IPS DF 4.7 (cell line): ENCODE measurements around the gene CD28.

Experiments used
- DNase-seq: peaks from one replicate; pipeline ENCODE4 v3.0.0-alpha.2; 2013; ENCODE audit warnings: low spot score; ENCODE audit errors: extremely low read depth

The CD28 gene

DNA sequence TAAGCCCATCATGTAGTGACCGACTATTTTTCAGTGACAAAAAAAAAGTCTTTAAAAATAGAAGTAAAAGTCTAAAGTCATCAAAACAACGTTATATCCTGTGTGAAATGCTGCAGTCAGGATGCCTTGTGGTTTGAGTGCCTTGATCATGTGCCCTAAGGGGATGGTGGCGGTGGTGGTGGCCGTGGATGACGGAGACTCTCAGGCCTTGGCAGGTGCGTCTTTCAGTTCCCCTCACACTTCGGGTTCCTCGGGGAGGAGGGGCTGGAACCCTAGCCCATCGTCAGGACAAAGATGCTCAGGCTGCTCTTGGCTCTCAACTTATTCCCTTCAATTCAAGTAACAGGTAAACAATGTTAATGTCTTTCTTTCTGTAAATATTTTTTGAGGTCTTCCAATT is at the start of gene CD28:
CD28 (plus strand) TSS at position 237 of the 400 bp plus-strand sequence; CDS start at position 295, 58 bp downstream.
- no peak for DNase-seq

DNA sequence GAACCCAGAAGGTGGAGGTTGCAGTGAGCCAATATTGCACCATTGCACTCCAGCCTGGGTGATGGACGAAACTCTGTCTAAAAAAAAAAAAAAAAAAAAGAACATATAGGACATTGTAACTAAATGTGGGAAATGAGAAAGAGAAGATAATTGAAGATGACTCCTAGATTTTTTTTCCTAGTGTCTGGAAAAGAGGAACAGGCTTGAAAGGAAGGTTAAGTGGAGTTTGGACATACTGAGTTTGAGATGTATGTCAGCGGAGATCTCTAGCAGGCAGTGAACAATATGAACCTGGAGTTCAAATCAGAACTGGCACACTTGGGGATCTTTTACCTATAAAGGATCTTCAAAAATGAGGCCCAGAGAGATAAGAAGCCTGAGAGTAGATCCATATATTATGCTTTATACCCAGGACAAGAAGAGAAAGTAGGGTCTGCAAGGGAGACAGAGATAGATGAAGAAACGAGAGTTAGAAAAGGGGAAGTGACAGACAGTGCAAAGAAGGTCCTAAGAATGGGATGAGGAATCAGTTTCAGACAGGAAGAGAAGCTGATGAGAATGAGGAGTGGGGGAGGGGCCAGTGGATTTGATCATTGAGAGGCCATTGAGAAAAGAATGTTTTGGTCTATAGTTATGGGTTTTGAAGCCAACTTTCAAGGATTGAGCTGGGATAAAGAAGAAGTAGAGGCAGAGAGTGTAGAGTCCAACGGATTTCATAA is 46.9 kb upstream of the CD28 start:
- DNase-seq: no peak

DNA sequence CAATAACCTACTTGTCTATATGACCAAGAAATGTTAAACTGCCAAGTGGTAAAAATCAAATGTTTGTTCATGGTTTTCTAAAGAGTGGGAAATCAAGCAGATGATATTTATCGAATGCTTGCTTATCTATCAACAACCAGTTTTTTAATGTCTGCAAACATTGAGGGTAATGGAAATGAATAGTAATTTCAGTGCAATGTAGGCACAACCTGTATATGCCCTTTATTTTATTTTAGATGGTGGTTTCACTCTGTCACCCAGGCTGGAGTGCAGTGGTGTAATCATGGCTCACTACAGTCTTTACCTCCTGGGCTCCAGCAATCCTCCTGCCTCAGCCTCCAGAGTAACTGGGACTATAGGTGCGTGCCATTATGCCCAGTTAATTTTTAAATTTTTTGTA is 46.0 kb upstream of the CD28 start:
- no peak for DNase-seq

DNA sequence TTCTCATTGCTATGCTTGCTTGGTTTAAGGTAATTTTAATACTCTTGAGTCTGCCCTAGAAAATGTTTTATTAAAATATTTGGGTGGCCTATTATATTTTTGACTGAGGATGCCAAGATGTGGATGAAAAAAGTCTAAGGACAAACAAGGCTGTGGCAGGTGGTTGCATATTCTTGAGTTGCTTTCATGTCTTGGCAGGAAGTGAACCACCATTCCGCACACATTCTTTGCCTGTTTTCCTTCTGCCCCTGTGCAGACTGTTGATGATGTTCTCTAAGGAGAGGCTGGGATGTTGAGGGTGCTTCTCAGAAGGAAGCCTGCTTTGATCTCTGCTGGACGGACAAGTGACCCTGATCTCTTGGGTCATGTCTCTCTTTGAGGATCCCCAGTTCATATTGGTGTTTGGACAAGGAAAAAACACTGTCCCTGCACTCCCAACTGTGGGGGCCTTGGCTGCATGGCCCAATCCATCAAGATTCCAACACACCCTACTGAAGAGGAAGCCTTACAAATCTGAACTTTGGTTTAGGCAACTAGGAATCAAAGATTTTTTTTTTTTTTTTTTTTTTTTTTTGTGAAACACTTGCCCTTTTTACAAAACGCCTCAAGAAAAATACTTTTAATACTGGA is 45.0 kb upstream of the CD28 start:
- no peak for DNase-seq

DNA sequence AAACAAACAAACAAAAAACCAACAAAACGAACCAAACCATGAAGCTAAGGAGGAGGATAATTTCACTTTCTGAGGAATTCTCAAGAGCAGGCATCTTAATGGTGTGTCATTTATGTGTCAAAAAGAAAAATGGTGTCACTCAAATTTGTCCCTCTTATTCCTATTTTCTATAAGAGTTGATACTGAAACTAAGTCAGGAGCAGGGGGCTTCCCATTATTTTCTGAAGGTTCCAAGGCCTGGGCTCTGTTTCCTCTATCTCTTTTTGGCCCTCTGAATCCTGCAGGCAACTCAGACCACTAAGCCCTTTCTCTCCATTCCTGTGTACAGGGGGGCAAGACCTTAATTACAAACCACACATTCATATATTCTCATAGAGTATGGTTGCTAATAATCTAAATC is 44.0 kb upstream of the CD28 start:
- no peak for DNase-seq

DNA sequence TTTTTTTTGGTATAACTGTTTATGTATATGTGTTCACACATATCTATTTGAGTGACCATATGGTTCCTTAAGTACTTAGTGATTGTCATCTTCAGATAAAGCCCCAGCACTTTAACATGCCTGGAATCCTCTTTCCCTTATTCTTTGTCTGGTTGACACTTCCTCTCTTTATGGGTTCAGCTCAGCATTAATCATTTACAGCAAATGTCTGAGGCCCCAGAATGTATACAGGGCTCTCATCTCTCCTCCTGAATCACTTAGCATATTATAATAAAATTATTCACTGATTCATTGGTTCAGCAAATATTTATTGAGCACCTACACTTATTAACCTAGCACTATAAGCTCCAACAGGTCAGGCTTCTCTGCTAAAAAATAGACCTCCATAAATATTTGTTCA is 43.5 kb upstream of the CD28 start:
- DNase-seq: no peak

DNA sequence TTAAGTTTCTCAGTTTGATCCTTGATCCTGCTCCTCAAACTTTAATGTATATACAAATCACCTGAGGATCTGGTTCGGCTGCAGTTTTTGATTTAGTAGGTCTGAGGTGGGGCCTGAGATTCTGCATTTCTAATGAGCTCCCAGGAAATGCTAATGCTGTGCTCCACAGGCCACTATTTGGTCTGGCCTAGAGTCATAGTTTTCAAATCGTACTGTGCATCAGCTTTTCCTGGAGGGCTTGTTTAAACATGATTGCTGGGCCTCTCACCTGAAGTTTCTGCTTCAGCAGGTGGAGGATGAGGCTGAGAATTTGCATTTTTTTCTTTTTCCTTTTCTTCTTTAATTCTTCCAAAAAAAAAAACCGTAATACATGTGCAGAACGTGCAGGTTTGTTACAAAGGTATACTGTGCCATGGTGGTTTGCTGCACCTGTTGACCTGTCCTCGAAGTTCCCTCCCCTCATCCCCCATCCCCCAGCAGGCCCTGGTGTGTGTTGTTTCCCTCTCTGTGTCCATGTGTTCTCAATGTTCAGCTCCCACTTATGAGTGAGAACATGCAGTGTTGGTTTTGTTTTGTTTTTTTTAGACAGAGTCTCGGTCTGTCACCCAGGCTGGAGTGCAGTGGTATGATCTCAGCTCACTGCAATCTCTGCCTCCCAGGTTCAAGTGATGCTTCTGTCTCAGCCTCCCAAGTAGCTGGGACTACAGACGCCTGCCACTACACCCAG is 42.2 kb upstream of the CD28 start:
- DNase-seq: no peak

DNA sequence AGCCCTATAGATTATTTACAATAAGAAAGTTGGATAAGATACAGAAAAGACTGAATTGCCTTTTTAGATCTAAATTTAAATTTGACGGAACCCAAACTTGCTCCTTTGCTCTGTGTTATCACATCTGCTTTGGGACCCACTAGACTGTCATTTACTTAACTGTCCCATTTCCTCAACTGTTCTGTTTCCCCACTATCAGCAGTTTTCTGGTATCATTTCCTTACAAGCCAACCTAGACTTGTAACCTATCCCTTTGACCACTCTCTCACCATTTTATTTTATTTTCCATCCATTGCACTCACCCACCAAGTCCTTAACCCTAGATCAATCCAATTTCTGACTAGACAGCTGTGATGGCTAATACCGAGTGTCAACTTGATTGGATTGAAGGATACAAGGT is 38.6 kb upstream of the CD28 start:
- DNase-seq: no peak

DNA sequence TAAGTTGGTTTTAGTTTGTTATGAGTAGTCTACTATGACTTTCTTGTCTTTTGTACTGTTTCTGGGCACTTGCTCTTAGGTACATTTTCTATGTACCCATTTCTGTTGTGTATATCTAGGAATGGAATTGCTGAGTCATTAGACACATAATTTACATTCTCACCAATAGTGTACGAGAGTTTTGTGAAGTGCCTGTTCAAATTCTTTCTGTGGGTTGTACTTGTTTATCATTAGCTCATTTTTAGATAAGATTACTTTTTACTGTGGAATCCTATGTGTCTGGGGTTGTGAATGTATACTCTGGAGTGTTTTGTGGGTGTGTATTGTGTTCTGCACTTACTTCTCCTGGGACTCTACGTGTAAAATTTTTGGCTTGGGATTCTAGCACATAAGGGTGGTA is 36.6 kb upstream of the CD28 start:
- no peak for DNase-seq

DNA sequence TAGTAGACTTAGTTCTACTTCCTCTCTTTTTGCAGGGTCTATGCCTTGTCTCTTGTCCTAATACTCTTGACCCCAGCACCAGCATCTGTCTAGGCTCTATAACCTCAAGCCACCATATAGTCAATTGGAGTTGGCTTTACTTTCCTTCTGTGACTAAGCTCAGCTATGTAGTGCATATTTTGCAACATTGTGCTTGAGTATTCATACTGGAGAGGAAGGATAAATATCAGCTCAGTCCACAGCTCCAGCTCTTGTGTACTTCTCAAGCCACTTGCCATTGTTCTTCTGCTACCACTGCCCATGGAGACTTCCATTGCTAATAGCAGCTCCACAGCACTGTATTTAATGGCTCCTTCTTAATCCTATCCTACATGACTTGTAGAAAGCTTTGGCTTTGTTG is 35.5 kb upstream of the CD28 start:
- no peak for DNase-seq

DNA sequence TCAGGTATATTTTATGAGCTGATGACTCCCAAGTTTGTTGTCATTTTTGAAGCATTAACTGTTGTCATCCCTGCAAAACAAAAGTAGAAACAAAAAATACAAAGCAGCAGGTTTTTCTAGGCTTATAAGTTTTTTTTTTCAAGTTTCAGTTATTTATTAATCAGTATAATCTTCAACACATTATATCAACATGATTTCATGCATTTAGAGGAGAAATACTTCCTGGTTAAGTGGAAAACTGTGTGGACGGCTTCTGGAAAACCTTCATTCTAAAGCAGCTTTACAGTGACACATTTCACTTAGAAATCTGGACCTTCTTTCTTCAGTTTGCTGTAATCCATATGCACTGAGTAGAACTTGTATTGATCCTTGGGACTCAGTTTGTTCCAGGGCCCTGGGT is 34.6 kb upstream of the CD28 start:
- DNase-seq: no peak

DNA sequence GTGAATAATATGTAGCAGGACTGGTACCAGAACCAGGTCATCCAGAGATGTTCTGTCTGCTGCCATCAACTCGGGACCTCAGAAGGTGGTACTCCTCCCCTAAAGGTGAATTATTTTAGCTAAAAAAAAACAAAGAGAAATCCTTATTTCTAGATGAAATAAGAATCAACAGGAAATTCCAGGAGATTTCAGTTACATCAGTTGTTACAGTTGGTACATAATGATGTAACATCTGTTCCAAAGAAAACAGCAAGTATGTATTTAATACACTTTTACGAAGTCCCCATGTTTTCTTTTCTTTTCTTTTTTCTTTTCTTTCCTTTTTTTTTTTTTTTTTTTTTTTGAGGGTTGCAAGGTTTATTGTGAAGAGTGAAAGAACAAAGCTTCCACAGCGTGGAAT is 33.6 kb upstream of the CD28 start:
- DNase-seq: no peak

DNA sequence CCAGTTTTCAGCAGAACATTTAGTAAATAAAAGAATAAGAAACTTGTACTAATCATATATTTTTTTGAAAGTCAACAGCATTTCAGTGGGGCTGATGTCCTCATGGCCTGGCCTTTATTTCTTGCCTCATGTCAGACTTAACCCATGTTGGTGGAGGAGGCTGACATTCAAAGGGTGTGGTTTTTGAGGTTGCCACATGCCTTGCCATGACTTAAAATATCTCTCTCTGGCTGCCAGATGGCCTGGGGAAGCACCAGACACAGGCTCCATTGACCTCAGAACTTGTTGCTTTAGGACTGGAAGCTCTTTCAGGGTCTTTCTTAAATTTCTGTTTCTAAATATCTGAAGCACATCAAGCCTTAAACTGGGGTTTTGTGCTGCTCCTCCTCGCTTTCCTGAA is 32.5 kb upstream of the CD28 start:
- no peak for DNase-seq

DNA sequence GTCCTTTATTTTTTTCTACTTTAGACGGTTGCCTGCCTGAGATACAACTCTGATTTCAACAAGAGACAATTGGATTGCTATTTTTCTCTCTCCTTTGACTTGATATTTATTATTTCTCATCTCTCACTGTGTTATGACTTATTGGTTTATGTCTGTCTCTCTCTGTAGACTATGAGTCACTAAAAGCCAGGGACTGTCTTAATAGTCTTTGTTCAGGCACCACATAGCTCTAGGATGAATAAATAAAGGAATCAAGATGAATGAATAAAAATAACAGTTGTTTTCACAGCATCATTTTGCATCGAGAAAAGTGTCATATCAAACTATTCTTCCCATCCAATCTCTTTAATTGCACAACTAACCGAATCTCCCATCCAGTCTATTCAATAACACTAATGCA is 31.4 kb upstream of the CD28 start:
- DNase-seq: no peak

DNA sequence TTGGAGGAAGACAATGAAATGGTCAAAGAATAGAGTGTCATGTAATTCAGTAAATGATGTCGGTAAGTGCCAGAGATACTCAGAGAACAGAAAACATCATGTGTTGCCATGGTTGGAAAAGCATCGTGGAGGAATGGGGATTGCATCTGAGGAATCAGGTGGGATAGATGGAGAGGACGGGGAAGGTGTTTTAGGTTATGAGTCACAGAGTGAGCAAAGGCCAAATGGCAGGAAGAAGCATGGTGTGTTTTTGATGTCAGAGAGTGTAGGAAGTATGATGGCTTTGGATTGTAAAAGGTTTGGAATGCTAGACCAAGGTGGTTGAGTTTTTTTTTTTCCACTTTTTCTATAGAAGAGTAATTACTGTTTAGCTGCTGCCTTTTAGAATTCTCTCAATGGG is 27.5 kb upstream of the CD28 start:
- no peak for DNase-seq

DNA sequence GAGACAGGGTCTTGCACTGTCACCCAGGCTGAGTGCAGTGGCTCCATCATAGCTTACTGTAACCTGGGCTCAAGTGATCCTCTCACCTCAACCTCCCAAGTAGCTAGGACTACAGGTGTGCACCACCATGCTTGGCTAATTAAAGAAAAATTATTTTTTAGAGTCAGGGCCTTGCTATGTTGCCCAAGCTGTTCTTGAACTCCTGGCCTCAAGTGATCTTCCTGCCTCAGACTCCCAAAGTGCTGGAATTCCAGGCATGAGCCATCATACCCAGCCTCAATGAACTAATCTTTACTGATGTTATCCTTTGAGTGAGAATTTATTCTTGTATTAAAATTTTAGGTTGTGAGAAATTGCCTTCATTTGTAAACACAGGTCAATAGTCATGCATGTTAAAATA is 27.0 kb upstream of the CD28 start:
- DNase-seq: no peak

DNA sequence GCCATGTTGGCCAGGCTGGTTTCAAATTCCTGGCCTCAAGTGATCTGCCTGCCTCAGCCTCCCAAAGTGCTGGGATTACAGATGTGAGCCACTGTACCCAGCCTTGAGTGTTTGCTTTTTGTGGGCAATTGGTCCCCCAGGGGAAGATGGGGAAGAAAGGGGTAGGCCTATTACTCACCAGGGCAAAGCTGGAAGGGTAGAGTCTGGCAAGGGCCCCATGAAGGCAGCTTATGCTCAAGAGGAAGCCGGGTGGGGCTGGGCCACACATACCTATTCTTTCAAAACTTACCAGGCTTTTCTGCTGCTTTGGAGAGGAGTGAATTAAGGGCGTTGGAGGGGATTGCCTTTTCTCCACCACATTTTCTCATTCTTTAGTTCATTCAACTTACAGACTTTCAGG is 24.5 kb upstream of the CD28 start:
- no peak for DNase-seq

DNA sequence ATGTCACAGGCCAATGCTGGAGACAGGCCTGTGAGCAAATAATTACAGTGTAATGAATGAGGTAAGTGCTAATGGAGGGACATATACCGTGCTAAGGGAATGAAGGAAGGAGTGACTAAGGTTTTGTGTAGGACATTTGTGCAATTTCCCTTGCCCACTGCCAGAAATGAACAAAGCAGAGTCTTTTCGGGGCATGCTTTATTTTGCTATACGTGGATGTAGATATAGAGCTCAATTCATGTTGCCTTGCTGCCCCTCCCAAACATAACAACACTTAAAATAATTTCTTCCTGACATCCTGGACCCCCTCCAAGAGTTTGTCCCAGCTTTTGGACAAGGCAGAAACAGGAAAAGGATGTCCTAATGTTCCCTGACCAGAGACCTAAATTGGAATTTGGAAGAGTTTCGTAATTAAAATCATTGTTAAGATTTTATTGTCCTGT is 23.7 kb upstream of the CD28 start:
- DNase-seq: no peak

DNA sequence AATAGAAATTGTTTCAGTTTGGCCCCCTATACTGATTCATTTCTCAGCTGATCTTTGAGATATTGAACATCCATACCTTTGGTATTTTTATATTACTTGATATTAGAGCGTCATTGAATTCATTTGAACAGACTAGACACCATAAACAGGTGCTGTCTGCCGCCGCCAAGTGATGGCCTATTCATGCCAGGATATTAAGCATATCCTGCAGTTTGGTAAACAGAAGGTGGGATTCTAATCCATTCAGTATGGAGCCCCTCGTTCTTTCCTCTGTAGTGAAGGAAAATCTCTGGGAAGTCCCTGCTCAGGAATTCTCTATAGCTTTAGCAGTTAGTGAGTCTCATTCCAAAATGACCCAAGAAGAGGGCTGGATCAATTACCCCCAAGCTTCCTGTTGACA is 23.0 kb upstream of the CD28 start:
- DNase-seq: no peak

DNA sequence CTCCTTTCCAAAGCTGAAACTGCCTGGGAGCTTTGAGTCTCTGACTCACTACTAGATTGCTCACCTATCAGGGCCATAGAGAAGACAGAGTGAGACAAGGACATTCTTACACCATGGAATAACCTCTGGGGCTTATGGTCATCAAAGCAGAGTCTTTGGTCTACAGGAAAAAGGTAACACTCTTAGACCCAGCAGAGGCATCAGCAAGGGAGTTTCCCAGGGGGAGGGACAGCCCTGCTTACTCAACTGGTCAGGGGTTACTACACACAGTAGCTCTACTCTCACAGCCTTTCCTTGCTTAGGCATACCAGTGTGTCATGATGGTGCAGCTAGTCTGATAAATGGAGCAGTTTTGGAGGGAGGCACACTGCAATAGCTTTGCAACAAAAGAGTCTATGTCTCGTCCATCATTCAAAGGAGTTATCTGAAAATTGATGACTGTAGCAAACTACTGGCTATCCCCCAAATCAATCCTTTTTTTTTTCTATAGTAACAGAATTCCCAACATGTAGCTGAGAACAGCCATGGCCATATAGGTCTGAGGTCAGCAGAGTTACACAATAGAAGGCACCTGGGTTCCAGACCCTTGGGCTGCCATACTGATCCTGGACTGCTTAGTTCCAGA is 22.4 kb upstream of the CD28 start:
- DNase-seq: no peak

DNA sequence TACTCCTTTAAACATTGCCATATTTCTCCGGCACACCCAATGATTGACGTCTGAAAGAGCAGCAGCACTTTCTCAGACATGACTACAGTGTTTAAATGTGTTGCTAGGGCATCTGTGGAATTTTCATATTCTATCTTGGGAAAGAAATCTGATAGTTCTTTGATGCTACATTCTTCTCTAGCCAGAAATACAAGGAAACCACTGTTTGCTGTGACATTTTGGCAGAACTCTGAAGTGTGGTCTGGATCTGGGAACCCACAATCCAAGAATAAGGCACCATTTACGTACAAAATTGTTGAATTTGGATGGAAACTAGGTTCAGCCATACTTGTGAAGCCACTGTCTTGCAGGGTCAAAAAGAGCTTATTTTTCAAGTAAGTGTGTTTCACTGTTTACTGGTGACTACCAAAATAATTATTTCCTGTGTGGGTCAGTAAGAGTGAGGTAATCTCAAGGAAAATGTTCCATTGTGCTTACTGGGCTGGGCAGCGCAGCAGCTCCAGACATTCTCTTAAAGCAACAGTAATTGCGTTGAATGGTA is 21.3 kb upstream of the CD28 start:
- DNase-seq: no peak
